HG03354 (cell line): ENCODE data around the gene FNDC11.
A peak's percentile ranks its signal among the peaks of the same experiment; 100 is the strongest.

ENCODE experiments used
- ATAC-seq: cut with Tn5 transposase; IDR thresholded peaks from one replicate; pipeline ENCODE4 v1.9.1; 2021; ENCODE audit warnings: mild to moderate bottlenecking; ENCODE audit not compliant: unreplicated experiment, poor library complexity, severe bottlenecking

The FNDC11 gene

GRCh38 chr20:63522981-63523611, 30.9 kb upstream of the FNDC11 start:
- ATAC-seq, result no peak

DNA sequence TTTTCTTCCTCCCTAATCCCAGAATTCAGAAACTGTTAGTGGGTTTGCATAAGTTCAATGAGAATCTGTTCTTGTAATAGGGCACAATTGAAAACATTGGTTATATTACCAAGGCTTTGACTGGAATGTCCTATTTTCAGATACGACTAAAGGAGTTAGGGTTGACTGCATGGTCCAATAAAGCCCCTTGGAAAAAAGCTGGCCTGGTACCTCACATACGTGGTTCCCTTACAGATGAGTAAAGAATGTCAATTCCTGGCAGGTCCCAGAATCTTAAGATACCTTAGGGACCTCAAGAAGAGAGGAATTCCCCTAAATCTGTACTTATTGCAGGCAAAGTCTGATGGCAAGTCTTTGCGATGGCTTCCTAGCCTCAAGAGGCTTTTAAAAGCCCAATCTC, 28.8 kb upstream of the FNDC11 start:
- no peak for ATAC-seq

DNA sequence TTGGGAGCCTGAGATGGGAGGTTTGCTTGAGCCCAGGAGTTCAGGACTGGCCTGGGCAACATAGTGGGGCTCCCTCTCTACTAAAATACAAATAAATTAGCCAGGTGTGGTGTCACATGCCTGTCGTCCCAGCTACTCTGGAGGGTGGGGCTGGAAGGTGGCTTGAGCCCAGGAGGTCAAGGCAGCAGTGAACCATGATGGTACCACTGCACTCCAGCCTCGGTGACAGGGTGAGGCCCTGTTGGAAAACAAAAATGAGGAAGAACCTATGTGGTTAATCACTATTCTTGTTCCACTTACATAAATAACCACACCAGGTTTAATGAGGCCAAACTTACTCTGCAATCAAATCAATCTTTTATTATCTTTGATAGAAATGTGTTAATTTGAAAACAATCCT, 28.0 kb upstream of the FNDC11 start:
- ATAC-seq, result no peak

- no peak for ATAC-seq
Observed at GRCh38 chr20:63527184-63527583, 26.8 kb upstream of the FNDC11 start.

GRCh38 chr20:63529180-63529860, 24.6 kb upstream of the FNDC11 start:
- ATAC-seq, result no peak

DNA sequence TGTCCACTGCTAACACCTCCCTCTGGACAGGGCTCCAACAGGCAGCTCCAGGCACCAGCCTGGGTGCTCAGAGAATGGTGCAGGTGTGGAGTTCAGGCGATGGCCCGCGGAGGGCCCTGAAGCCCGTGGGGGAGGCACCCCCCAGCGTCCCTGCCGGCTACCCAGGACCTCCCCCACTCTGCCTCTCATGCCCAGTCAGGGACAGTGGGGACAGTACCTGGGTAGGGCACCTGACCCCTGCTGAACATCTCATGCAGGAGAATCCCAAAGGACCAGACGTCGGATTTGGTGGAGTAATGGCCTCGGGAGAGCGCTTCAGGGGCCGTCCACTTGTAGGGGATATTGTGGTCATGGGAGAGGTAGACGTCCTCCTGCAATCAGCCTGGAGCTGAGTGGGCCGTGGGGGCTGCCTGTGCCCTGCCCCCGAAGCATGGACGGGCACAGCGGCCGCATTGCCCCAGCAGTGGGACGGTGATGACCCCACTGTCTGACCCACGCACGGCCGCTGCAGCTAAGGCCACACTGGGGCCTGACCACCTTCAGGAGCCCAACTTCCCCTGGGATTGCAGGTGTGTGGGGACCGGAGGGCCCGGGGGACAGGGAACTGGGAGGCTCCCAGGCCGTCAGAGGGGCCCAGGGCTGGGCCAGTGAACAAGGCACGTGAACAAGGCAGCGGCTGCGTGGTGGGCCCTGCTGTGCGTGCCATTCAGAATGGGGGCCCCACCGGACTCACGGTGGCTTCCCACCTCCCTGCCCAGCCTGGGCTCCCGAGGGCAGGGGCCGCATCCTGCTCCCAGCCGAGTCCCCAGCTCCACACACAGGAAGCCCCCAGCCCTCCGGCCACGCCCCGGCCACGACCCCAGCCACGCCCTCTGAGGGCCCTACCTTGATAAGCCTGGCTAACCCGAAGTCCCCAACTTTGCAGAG, 23.8 kb upstream of the FNDC11 start:
- no peak for ATAC-seq

DNA sequence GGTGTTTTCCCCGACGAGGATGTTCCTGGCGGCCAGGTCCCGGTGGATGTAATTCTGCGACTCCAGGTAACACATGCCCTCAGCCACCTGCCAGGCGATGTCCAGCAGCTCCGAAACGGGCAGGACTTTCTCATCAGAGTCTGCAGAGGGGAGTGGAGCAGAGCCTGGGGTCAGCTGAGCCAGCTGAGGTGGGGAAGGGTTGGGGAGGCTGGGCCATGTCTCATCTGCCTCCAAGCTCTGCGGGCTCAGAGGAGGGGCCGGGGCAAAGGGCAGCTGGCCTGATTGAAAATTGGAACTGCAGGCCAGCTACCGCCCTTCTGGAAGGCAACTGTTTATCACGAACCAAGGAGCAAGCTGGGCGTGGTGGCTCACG, 23.2 kb upstream of the FNDC11 start:
- ATAC-seq, result no peak

DNA sequence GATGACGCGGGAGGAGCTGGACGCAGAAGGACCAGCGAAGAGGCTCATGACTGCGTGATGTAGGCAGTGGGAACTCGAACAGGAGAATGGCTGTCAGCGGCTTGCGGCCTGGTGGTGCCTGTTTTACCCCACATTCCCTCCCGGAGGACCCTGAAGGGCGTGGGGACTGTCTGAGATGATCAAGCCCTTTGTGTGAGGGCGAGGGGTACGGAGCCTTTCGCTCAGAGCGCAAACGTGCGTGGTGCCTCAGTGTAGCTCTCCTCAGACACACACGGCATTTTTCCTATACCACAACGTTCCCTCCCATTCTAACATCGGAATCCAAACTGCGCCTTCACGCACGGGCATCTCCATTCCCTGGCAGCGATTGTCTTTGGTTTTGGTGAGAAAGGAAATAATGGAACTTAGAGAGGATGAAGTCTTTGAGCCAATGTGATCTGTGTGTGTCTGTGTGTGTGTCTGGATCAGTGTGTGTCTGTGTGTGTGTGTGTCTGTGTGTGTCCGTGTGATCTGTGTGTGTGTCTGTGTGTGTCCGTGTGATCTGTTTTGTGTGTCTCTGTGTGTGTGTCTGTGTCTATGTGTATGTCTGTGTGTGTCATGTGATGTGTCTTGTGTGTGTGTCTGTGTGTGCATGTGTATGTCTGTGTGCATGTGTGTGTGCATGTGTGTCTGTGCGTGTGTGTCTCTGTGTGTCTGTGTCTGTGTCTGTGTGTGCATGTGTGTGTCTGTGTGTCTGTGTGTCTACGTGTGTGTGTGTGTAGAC, 22.1 kb upstream of the FNDC11 start:
- ATAC-seq, result no peak

DNA sequence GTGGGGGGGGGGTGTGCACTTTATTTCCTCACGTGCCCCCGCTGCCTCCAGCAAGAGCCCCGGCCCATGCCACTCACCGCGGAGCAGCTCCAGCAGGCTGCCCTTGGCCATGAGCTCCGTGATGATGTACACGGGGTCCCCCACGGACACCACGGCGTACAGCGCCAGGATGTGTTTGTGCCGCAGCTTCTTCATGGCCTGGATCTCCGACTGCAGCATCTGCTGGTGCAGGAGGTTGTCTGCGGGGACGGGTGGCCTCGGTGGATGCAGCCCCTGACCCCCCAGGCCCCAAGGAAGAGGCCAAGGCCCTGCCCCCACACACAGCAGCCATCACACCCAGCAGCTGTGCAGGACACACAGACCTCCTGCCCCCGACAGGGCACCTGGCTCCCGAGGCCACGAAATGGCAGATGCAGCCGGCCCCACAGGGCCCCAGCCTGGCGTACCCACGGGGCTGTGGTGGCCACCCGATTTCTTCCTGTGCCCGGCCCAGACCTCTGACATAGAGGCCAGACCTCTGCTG, 21.4 kb upstream of the FNDC11 start:
- no peak for ATAC-seq

GRCh38 chr20:63533388-63533787, 20.6 kb upstream of the FNDC11 start:
- no peak for ATAC-seq

- no peak for ATAC-seq
Observed at GRCh38 chr20:63533871-63534393, 20.0 kb upstream of the FNDC11 start.

DNA sequence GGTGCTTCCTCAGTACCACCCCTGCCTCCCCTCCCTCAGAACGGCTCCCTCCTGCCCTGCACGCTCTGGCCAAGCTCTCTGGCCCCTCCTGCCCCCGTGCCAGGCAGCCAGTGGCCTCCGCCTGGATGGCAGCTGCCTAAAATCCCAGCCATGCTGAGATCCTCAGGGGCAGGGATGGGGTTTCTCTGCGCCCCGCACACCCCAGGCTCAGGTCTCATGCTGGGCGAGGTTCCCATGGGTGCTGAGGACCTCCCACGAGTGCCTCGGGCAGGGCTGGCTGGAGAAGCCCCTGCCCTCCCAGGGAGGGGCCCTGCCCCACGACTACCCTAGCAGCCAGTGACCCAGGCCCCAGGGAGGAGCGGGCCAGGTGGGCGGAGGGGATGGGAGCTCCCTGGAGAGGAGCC, 19.5 kb upstream of the FNDC11 start:
- ATAC-seq, result no peak

- no peak for ATAC-seq
Observed at GRCh38 chr20:63534831-63535651, 18.9 kb upstream of the FNDC11 start.

GRCh38 chr20:63536241-63536977, 17.6 kb upstream of the FNDC11 start:
- no peak for ATAC-seq

DNA sequence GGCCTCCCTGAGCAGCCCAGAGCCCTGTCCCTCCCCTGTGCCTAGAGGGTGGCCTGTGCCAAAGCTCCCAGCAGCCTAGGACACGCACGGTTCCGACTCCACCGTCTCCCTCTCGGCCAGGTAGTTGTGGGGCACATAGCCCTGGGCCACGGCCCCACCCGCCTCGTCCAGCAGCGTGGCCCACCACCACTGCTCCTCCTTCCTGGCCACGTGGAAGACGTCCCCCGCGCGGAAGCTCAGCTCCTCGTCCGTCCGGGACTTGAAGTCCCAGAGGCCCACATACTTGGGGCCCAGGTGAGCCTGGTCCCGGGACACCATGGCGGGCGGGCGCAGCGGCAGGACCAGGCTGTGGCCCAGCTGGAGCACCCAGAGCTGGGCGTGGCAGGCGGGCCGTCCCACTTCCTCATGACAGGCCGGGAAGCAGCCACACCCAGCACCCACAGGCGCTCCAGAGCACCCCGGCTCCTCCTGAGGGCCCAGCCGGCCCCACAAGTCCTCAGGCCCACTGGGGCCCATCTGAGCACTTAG, 16.9 kb upstream of the FNDC11 start, which contains the start of gene PTK6:
TSS of gene PTK6 (minus strand) at position 380 of the 528 bp plus-strand sequence. CDS start at position 318, 62 bp downstream.
- ATAC-seq, result peak; percentile 8

GRCh38 chr20:63537525-63538203, 16.3 kb upstream of the FNDC11 start:
- ATAC-seq, result peak; percentile 84
